ENCODE measurements around the gene SORCS3. TPM values are rescaled to one million over a fixed set of nuclear protein-coding genes. Genes with fewer than 3 reads are reported as not detected.

SORCS3 gene
- total RNA-seq, 1 donor: 2.5 TPM

DNA sequence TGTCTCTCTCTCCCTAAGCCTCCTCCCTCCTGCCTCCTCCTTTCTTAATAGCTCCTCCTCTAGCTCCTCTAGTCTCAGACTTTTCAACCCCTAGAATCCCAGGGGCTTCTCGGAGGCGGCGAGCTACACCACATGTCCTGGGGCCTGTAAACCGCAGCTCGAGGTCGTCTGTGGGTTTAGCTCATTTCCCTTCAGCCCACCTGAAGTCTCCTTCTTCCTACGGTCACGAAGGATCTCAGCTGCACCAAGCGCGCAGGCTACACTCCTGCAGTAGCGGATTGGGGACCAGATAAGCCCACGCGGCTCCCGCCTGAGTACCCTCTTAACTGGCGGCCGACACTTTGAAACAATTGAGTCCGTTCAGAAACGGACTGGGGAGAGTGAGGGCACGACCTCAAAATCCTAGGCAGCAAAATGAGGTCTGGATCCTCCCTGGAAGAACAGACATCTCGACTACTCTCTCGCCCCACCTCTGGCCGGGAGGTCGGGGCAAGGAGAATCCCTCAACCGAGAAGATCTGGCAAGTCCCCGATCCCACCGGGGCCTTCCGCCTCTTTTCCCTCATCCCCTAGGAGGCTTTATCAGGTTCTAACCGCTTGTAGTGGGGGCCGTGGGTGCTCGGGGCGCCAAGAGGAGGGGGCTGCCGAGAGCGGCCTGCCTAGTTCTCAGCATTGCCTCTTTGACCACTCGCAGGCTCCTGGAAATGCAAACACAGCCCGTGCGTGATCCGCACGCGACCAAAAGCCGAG is 1.3 kb upstream of the SORCS3 start:
- Histone ChIP-seq H3K4me3 (ENCODE audit: low read length) (no peak overlapping the region), H3K27me3 (ENCODE audit: insufficient read depth, low read length) (peaks cover 60% of the 10 kb centered on the region), H3K4me1 (ENCODE audit: insufficient read depth, low read length) (no peaks in the 10 kb centered on the region), H3K9me3 (ENCODE audit: low read depth, low read length) (no peaks in the 10 kb centered on the region)

DNA sequence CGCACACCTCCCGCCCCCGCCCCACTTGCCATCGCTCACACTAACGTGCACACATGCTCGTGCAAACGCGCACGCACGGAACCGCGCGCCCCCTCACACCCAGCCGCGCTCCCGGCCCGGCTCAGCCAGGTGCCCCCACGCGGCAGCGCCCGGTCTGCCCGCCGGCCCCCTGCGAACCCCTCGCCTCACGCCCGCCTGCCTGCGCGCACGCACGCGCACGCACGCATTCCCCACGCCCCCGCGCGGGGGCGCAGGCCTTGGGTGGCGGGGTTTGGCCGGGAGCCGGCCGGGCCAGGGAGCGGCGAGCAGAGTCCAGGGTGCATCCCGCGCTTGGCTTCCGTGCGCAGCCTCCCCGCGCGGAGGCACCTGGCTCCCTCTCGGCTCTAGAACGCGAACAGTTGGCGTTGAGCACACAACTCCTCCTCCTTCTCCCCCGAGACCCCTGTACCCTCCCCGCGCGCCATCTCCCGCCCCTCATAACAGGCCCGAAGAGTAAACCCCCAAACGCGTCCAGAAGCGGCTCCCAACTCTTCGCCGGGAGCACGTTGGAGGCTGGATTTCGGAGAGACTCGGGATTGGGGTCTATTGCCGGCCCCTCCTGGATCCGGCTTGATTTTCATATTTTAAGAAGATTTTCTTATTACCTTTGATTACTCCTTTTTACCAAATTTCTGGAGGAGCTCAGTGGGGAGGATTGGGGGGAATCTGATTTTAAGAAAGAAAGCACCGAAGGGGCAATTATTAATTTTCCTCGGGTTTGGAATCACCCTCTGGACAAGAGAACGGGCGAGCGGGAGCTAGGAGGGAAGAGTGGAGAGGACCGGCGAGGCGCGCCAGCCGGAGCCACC is 527 bp upstream of the SORCS3 start:
- Histone ChIP-seq H3K4me3 (ENCODE audit: low read length) (no peak overlapping the region), H3K4me1 (ENCODE audit: insufficient read depth, low read length) (no peaks in the 10 kb centered on the region), H3K9me3 (ENCODE audit: low read depth, low read length) (no peaks in the 10 kb centered on the region), H3K27me3 (ENCODE audit: insufficient read depth, low read length) (peaks cover 63% of the 10 kb centered on the region)

DNA sequence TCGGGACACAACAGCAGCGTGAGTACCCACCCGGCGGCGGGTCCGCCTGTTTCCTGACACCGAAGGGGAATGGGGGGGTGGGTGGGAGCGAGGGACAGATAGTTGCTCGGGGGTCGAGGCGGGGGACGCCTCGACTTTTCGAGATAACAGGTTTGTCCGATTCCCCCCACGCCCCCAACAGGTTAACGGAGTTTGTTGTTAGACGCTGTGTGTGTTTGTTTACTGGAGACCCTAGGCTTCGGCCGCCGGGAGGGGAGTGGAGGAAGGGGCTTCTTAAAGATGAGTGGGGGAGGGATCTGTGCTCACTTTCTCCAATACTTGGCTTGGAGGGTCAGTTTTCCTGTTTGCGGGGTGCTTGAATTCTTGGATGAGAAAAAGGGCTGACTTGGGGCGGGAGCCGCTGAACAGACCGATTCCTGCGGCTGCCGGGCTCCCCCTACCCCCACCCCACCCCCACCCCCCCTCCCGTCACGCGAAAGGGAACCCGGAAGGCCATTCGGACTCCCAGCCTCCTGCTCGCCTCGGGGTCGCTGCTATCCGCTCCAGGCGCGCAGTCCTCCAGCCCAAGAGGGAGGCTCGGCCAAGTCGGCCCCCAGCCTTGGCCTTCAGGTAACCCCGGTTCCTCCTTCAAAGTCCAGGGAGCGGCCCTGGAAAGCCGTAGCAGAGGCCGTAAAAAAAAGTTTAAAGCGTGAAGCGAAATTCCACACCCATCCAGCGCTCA is 1.0 kb downstream of the SORCS3 start:
- no peaks in the 10 kb centered on the region for H3K4me1 ChIP-seq (ENCODE audit: insufficient read depth, low read length)

DNA sequence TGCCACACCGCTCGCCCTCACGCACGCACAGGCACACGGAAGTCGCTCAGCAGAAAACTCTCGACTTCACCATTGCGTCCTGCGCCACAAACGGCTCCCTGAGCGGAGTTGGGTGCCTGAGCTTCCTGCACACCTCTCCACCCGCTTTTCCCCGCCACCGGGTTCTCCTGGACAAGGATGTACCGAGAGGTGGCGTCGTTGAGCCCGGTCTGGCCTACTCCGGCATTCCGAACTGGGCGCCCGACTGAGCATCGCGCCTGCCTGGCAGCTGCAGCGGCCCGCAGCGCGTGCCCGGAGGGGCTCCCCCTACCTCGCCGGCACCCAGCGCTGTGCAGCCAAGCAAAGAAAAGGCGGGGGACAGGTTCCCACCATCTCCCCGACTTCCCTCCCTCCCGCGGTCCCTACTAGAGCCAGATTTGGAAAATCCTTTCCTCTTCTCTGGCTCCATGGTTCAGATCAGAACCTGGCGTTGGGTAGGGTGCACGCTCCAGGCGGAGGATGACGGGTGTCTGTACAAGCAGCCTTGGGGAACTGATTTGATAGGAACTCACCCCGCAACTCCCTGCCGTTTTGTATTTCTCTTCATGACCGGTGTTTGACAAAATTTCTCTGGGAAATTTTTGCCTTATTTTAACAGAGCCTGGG is 1.7 kb downstream of the SORCS3 start:
- Histone ChIP-seq H3K4me3 (ENCODE audit: low read length) (no peak overlapping the region), H3K4me1 (ENCODE audit: insufficient read depth, low read length) (no peaks in the 10 kb centered on the region), H3K9me3 (ENCODE audit: low read depth, low read length) (no peaks in the 10 kb centered on the region), H3K27me3 (ENCODE audit: insufficient read depth, low read length) (peaks cover 55% of the 10 kb centered on the region)

More for the DNA sequence above, 1.0 kb downstream of the SORCS3 start:
- Histone ChIP-seq H3K9me3 (ENCODE audit: low read depth, low read length) (no peaks in the 10 kb centered on the region), H3K4me3 (ENCODE audit: low read length) (no peak overlapping the region), H3K27me3 (ENCODE audit: insufficient read depth, low read length) (peaks cover 62% of the 10 kb centered on the region)

DNA sequence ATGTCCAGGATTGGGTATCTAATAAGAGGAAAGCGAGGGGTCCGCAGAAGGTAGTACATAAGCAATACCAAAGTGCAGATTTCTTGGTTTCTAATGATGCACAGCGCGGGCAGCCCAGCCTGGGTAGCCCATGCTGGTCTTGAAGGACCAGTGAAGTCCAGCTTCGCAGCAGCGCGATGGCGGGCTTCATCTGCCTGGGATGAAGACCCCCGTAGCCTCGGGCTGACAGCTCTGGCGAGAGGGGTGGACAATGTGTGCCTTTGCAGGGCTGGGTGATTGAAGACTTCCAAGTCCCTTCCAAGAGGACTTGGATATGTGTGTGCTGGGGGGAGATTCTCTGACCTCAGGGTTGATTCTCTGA is 2.2 kb downstream of the SORCS3 start:
- Histone ChIP-seq H3K27me3 (ENCODE audit: insufficient read depth, low read length) (peaks cover 51% of the 10 kb centered on the region), H3K9me3 (ENCODE audit: low read depth, low read length) (no peaks in the 10 kb centered on the region), H3K4me1 (ENCODE audit: insufficient read depth, low read length) (no peaks in the 10 kb centered on the region), H3K4me3 (ENCODE audit: low read length) (no peak overlapping the region)

DNA sequence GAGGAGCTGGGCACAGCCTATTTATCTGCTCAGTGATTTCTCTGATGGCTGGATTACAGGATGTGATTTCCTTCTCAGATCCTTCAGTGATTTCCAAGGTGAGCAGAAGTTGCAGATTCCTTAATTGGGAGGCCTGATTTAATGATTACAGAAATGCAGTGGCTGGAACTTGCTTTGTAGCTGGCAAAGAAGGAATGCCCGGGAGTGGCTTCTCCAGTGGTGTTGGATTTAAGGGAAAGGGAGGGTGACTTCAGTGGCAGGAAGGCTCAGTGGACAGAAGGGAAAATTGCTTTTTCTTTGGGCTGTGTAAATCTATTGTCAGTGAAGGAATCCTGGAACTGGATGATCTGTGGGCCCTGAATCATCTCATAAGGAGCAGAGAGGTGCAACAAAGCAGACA is 5.1 kb downstream of the SORCS3 start:
- peaks cover 38% of the 10 kb centered on the region for H3K27me3 ChIP-seq (ENCODE audit: insufficient read depth, low read length)
- no peaks in the 10 kb centered on the region for H3K4me1 ChIP-seq (ENCODE audit: insufficient read depth, low read length)
- H3K4me3 ChIP-seq (ENCODE audit: low read length): no peak overlapping the region
- no peaks in the 10 kb centered on the region for H3K9me3 ChIP-seq (ENCODE audit: low read depth, low read length)

DNA sequence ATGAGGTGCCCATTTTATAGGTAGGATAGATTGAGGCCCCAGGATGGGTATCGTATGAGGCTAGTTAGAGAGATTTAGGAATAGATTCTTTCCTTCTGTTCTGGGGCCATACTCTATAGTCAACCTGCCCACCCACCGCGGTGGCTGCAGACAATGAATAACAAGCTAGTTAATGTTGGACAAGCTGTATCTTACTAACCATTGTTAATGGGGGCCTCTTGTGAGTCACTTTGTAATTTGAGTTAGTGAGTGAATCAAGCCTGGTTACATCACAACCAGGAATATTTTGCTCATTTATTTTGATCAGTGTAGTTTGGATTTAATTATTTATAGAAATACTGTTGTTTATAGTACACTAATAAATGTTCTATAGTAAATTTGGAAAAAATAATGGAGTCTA is 7.3 kb downstream of the SORCS3 start:
- H3K4me3 ChIP-seq (ENCODE audit: low read length): no peak overlapping the region
- H3K27me3 ChIP-seq (ENCODE audit: insufficient read depth, low read length): peaks cover 26% of the 10 kb centered on the region

DNA sequence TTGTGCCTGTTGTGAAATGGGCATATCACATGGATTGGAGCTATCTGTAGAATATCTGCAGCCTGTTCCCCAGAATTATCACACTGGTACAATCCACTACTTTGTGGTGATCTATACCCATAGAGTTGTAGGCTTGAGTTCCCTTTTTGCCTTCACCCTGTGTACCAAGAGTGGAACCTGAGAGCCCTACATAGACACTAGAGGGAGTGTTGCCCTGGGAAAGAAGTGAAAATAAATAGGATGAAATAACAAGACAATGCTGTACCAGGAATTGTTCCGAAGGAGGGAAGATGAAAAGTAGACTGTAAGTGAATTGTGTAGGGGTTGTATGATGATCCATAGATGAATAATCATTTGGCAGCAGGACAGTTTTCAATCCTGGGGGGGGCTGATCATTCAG is 9.0 kb downstream of the SORCS3 start:
- Histone ChIP-seq H3K4me1 (ENCODE audit: insufficient read depth, low read length) (no peaks in the 10 kb centered on the region), H3K4me3 (ENCODE audit: low read length) (no peak overlapping the region), H3K27me3 (ENCODE audit: insufficient read depth, low read length) (peaks cover 10% of the 10 kb centered on the region), H3K9me3 (ENCODE audit: low read depth, low read length) (no peaks in the 10 kb centered on the region)

More for the DNA sequence above, 7.3 kb downstream of the SORCS3 start:
- no peaks in the 10 kb centered on the region for H3K9me3 ChIP-seq (ENCODE audit: low read depth, low read length)
- H3K4me1 ChIP-seq (ENCODE audit: insufficient read depth, low read length): no peaks in the 10 kb centered on the region

DNA sequence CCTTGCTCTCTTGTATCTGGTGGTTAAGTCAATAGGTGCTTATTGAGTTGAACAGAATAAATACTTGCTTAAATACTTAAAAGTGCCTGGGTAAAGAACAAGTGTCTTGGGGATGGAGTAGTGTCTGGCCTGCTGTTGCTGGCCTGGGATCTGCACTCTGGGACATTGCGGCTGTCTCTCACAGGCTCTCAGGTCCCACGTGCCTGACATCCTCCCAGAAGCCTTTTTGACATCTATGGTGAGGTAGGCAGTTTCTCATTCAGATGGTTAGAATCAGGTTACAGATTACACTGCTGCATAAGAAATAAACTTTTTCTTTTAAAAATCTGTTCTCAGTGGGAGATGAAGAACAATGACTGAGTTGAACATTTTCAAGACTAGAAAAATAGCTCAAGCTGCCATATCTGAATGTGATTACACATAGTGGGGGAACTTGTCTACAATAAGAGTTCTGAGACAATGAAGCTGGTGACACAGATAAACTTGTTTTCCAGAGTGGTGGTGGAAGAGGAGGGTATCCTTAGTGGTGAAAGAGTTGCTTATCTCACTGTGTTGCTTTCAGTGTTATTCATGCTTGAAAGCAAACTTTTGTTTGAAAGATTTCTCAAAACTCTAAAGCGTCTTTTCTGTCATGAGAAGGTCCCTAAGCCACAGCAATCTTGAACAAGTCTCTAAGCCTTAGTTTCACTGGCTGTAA is 9.7 kb downstream of the SORCS3 start:
- Histone ChIP-seq H3K9me3 (ENCODE audit: low read depth, low read length) (no peaks in the 10 kb centered on the region), H3K4me3 (ENCODE audit: low read length) (no peak overlapping the region), H3K27me3 (ENCODE audit: insufficient read depth, low read length) (peaks cover 9% of the 10 kb centered on the region), H3K4me1 (ENCODE audit: insufficient read depth, low read length) (no peaks in the 10 kb centered on the region)

DNA sequence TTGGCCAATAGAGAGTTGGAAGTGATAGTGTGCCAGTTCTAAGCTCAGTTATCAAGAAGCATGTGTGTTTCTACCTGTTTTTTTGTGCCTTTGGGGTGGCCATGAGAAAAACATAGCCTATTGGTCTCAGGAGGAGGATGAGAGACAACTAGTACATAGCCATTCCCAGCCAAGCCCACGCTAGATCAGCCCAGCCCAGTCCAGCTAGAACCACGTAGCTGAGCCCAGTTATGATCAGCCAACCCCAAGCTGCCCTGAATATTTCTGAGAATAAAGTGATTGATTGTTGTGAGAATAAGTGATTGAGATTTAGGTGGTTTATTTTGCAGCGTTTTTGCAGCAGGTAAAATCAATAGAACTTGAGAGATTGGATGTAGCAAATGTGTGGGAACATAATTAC is 15.9 kb downstream of the SORCS3 start:
- Histone ChIP-seq H3K4me3 (ENCODE audit: low read length) (no peak overlapping the region), H3K27me3 (ENCODE audit: insufficient read depth, low read length) (peaks cover 11% of the 10 kb centered on the region), H3K9me3 (ENCODE audit: low read depth, low read length) (no peaks in the 10 kb centered on the region), H3K4me1 (ENCODE audit: insufficient read depth, low read length) (no peaks in the 10 kb centered on the region)

DNA sequence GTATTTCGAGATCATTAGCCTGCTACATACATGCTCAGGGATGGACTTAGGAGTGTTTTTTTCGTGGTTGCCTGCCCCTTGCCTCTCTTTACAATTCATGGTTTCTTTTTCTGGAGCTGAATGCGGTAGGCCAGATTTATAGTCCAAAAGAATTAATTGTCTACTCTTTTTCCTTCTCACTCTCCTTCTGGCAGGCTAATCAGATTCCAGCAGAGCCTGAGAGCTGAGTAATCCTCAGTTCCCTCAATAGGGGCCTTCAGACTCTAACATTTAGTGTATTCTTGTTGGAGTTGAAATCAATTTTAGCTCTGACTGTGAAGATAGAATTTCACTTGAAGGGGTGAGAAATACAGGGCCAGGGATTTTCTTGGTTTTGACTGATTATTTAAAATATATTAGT is 16.4 kb downstream of the SORCS3 start:
- Histone ChIP-seq H3K27me3 (ENCODE audit: insufficient read depth, low read length) (peaks cover 11% of the 10 kb centered on the region), H3K9me3 (ENCODE audit: low read depth, low read length) (no peaks in the 10 kb centered on the region), H3K4me3 (ENCODE audit: low read length) (no peak overlapping the region), H3K4me1 (ENCODE audit: insufficient read depth, low read length) (no peaks in the 10 kb centered on the region)

DNA sequence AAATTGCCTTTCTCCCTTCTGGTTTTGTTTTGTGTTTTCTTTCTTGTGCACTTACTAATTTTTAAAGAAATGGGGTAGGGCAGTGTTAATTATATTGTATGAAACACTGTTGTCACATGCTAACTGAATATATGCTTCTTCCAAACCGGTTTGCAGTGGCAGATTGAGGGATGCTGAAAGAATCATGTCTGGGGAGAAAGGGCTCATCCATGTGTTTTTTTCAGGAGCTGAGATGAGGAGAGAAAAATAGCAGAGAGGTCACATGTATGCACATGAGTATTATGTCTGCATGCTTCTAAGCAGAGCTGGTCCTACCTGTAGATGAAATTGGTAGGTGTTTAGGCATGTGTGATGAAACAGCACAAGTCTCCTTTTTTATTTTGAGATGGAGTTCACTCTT is 17.0 kb downstream of the SORCS3 start:
- peaks cover 11% of the 10 kb centered on the region for H3K27me3 ChIP-seq (ENCODE audit: insufficient read depth, low read length)
- no peaks in the 10 kb centered on the region for H3K9me3 ChIP-seq (ENCODE audit: low read depth, low read length)
- no peak overlapping the region for H3K4me3 ChIP-seq (ENCODE audit: low read length)
- H3K4me1 ChIP-seq (ENCODE audit: insufficient read depth, low read length): no peaks in the 10 kb centered on the region

DNA sequence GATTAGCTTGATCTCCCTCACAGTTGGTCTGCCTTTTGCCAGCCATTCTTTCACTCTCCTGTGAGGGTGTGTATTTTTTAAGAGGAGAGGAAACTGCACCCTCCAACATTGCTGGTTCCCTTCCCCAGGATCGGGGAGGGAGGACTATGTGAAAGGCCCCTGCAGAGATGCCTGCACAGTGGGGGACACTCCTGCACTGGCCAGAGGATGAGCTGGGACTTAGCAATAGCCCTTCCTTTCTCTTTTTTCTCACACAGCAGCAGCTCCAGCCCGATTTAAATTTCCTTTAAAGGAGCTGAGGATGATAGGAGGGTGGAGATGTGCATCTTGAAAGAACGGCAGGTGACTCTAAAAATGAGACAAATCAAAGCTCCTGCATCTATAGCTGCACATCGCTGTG is 18.7 kb downstream of the SORCS3 start:
- no peaks in the 10 kb centered on the region for H3K4me1 ChIP-seq (ENCODE audit: insufficient read depth, low read length)
- no peak overlapping the region for H3K4me3 ChIP-seq (ENCODE audit: low read length)
- peaks cover 11% of the 10 kb centered on the region for H3K27me3 ChIP-seq (ENCODE audit: insufficient read depth, low read length)
- no peaks in the 10 kb centered on the region for H3K9me3 ChIP-seq (ENCODE audit: low read depth, low read length)

DNA sequence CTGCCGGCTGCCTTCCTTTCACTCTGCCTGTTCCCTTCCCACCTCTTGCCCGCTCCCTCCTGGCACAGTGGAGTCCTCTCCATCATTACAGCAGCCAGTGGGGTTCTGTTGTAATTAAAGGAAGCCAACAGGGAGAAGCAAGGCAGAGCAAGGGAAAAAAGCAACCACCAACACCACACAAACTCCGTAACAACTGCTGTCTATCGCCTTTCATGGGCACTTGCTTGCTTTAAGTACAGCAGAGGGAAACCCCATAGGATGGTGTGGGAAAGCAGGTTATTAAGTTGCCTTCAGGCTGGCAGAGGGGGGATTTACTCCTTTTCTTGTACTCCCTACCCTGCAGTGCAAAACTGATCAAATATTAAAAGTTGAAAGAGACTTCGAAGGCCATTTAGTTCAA is 22.0 kb downstream of the SORCS3 start:
- no peaks in the 10 kb centered on the region for H3K4me1 ChIP-seq (ENCODE audit: insufficient read depth, low read length)
- H3K27me3 ChIP-seq (ENCODE audit: insufficient read depth, low read length): peaks cover 11% of the 10 kb centered on the region
- H3K4me3 ChIP-seq (ENCODE audit: low read length): no peak overlapping the region
- H3K9me3 ChIP-seq (ENCODE audit: low read depth, low read length): no peaks in the 10 kb centered on the region
